ENCODE data around the gene MACROH2A2.

The MACROH2A2 gene

DNA sequence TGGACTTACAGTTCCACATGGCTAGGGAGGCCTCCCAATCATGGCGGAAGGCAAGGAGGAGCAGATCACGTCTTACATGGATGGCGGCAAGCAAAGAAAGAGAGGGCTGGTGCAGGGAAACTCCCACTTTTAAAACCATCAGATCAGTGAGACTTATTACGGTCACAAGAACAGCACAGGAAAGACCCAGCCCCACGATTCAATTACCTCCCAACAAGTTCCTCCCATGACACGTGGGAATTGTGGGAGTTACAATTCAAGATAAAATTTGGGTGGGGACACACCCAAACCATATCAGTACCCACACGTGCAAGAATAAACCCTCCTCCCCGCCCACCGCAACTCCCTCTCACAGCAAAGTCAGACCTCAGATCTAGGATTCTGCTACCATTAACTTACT is 84.5 kb downstream of the MACROH2A2 start:
- Histone ChIP-seq H3K9me3 (ENCODE audit: control insufficient read depth, insufficient read depth, low read length) (no peaks in the 10 kb centered on the region), H3K36me3 (ENCODE audit: control insufficient read depth, insufficient read depth, low read length) (no peaks in the 10 kb centered on the region), H3K9ac (ENCODE audit: low read depth, low read length) (no peak overlapping the region), H3K27me3 (ENCODE audit: control insufficient read depth, insufficient read depth, low read length) (peaks cover 8% of the 10 kb centered on the region), H3K4me3 (ENCODE audit: low read depth, low read length) (no peak overlapping the region), H3K4me1 (ENCODE audit: control insufficient read depth, insufficient read depth, low read length) (peaks cover 4% of the 10 kb centered on the region)

DNA sequence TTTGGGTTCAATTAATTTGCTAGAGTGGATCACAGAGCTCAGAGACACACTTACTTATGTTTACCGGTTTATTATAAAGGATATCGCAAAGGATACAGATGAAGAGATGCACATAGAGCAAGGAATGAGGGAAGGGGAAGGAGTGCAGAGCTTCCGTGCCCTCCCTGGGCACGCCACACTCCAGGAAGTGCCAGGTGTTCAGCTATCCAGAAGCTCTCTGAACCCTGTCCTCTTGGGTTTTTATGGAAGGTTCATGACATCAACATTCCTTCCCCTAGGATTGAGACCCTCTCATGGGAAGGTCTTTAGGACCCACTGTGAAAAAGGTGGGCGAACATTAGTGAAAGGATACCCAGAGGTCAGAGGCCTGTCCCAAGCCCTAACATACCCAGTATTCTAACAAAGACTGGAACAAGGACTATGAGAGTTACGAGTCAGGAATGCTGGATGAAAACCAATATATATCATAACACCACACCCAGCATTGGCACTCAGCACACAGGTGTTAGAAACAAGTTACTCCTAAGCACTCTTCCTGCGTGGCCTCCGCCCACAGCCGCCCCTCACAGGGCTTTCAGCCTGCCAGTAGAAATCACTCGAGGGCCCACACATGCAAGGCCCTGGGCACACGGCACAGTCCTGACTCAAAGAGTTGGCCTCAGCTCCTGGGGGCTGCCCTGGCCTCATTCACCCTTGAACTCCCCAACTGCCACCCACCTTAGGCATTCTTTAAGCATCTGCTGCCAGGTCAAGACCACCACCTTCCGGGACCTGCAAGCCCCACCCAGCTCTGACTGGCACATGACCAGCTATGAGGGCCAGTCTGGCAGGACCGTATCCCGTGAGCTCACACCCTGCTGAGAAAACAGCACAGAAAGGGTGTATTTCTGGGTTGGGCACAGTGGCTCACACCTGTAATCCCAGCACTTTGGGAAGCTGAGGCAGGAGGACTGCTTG is 85.6 kb downstream of the MACROH2A2 start:
- Histone ChIP-seq H3K27me3 (ENCODE audit: control insufficient read depth, insufficient read depth, low read length) (peaks cover 4% of the 10 kb centered on the region), H3K4me3 (ENCODE audit: low read depth, low read length) (no peak overlapping the region), H3K4me1 (ENCODE audit: control insufficient read depth, insufficient read depth, low read length) (peaks cover 1% of the 10 kb centered on the region), H3K9me3 (ENCODE audit: control insufficient read depth, insufficient read depth, low read length) (no peaks in the 10 kb centered on the region), H3K36me3 (ENCODE audit: control insufficient read depth, insufficient read depth, low read length) (no peaks in the 10 kb centered on the region), H3K9ac (ENCODE audit: low read depth, low read length) (no peak overlapping the region)

DNA sequence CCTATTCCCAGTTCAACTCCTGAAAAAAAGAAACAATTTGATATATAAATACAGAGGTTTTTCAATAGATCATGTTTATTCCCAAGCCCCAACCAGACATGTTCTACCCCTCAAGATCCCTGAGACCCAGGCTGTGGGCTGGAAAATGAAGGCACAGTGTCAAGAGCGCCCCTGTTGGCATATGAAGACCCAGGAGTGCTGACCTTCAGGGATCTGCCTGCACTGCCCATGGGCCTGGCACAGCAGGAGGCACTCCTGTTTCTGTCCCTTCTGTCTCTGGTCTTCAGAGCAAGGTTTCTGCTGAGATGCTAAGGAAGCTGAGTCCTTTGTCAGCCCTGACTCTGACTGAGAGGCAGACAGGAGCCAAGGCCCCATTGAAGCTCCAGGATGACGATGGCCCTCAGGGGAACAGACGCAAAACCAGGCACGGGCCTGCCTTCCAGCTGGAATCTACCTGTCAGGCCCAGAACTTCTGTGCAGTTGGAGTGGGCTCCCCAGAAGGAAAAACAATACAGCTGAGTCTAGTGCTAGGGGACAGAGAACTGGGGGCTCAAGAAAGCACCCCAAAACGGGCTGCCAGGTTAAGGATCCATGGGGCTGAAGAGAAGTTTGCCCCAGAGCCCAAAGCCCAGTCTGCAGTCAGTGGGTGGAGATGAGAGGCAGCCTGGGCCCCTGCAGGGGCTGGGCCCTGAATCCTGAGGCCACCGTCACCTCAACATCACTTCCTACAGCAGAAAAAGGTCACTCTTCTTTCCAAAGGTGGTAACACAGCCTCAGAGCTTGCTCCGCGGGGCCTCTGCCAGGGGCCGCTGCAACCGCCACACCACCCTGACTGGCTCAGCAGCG is 86.7 kb downstream of the MACROH2A2 start:
- Histone ChIP-seq H3K9me3 (ENCODE audit: control insufficient read depth, insufficient read depth, low read length) (no peaks in the 10 kb centered on the region), H3K4me1 (ENCODE audit: control insufficient read depth, insufficient read depth, low read length) (no peaks in the 10 kb centered on the region), H3K4me3 (ENCODE audit: low read depth, low read length) (no peak overlapping the region), H3K27me3 (ENCODE audit: control insufficient read depth, insufficient read depth, low read length) (no peaks in the 10 kb centered on the region), H3K36me3 (ENCODE audit: control insufficient read depth, insufficient read depth, low read length) (no peaks in the 10 kb centered on the region), H3K9ac (ENCODE audit: low read depth, low read length) (no peak overlapping the region)

DNA sequence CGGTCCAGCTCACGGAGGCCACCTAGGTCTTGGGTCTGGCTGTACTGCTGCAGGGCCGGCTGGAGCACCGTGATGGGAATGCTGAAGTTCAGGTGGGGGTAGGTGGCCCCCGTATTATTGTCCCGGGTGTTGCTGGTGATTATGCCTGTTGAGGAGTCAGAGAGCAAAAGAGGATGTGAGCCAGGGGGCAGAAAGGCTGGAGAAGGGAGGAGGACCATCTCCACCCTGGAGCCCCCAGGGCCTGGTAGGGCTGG is 87.3 kb downstream of the MACROH2A2 start:
- Histone ChIP-seq H3K4me3 (ENCODE audit: low read depth, low read length) (no peak overlapping the region), H3K4me1 (ENCODE audit: control insufficient read depth, insufficient read depth, low read length) (peaks cover 3% of the 10 kb centered on the region), H3K27me3 (ENCODE audit: control insufficient read depth, insufficient read depth, low read length) (peaks cover under 1% of the 10 kb centered on the region), H3K9ac (ENCODE audit: low read depth, low read length) (no peak overlapping the region), H3K36me3 (ENCODE audit: control insufficient read depth, insufficient read depth, low read length) (no peaks in the 10 kb centered on the region), H3K9me3 (ENCODE audit: control insufficient read depth, insufficient read depth, low read length) (no peaks in the 10 kb centered on the region)

DNA sequence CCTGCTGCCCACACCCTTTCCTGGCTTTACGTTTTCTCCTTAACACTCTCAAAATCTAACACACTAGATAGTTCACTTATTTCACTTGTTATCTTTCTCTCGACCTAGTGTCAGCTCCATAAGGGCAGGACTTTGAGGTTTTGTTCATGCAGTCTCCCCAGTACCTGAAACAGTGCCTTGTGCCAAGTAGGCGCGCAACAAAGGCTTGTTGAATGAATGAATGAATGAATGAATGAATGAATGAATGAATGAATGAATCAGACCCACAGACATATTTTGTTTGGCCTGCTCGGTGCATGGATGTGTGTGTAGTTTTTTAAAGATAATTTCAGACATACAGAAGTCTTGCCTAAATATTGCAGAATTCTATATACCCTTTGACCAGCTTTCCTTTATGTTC is 87.7 kb downstream of the MACROH2A2 start:
- H3K9ac ChIP-seq (ENCODE audit: low read depth, low read length), result no peak overlapping the region
- no peaks in the 10 kb centered on the region for H3K9me3 ChIP-seq (ENCODE audit: control insufficient read depth, insufficient read depth, low read length)
- no peak overlapping the region for H3K4me3 ChIP-seq (ENCODE audit: low read depth, low read length)
- peaks cover 4% of the 10 kb centered on the region for H3K27me3 ChIP-seq (ENCODE audit: control insufficient read depth, insufficient read depth, low read length)
- peaks cover 4% of the 10 kb centered on the region for H3K4me1 ChIP-seq (ENCODE audit: control insufficient read depth, insufficient read depth, low read length)
- H3K36me3 ChIP-seq (ENCODE audit: control insufficient read depth, insufficient read depth, low read length), result no peaks in the 10 kb centered on the region

DNA sequence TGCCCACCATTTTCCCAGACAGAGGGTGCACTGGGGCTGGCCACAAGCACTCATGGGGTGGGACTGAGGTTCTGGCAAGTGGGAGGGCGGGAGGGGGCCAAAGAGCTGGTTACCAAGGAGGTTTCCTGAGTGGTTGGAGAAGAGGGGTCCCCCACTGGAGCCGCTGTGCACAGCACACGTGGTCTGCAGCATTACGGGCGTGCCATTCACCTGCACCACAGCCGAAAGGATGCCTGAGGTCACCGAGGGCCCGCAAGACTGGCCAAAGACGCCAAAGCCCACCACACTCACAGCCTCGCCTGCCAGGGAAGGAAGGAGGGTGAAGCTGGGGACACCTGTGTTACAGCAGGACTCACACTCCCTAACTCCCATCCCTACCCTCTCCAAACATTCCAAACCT is 89.9 kb downstream of the MACROH2A2 start:
- no peak overlapping the region for H3K4me3 ChIP-seq (ENCODE audit: low read depth, low read length)
- peaks cover 4% of the 10 kb centered on the region for H3K4me1 ChIP-seq (ENCODE audit: control insufficient read depth, insufficient read depth, low read length)
- no peaks in the 10 kb centered on the region for H3K36me3 ChIP-seq (ENCODE audit: control insufficient read depth, insufficient read depth, low read length)
- no peaks in the 10 kb centered on the region for H3K9me3 ChIP-seq (ENCODE audit: control insufficient read depth, insufficient read depth, low read length)
- peaks cover 5% of the 10 kb centered on the region for H3K27me3 ChIP-seq (ENCODE audit: control insufficient read depth, insufficient read depth, low read length)
- H3K9ac ChIP-seq (ENCODE audit: low read depth, low read length), result no peak overlapping the region

DNA sequence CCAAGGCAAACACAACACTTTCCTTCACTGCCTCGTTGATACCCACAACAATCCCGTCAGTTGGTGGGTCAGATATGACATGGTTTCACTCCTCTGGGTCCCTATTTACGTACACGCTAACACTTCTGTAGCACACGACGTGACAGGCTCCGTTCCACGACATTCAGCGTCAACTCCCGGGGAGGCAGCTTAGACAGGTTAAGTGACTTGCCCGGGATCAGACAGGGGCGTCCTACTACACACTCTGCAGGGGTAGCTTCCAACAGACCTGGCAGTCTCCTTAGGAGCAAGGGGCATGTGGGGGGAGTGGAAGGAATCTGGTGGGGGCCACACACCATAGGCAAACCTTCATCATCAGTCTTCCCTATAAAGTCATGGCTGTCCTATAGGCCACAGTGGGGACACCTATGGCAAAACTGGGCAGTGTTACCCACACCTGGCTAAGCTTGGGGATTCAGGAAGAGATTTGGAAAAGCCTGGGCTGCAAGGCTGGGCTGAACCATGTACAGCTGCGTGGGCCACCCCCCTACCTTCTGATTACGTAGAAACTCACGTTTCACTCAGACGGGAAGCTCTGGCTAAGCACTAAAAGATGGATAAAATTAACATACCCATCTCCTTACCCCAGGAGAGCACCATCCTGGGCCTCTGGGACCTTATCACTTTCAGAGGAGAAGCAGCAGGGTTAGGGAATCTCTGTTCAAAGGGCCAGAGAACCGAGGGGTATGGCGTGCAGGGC is 91.9 kb downstream of the MACROH2A2 start:
- H3K9me3 ChIP-seq (ENCODE audit: control insufficient read depth, insufficient read depth, low read length), result no peaks in the 10 kb centered on the region
- H3K4me3 ChIP-seq (ENCODE audit: low read depth, low read length), result peak overlapping the region; percentile 70
- H3K27me3 ChIP-seq (ENCODE audit: control insufficient read depth, insufficient read depth, low read length), result peaks cover 5% of the 10 kb centered on the region
- H3K9ac ChIP-seq (ENCODE audit: low read depth, low read length), result no peak overlapping the region
- H3K4me1 ChIP-seq (ENCODE audit: control insufficient read depth, insufficient read depth, low read length), result peaks cover 4% of the 10 kb centered on the region
- no peaks in the 10 kb centered on the region for H3K36me3 ChIP-seq (ENCODE audit: control insufficient read depth, insufficient read depth, low read length)

DNA sequence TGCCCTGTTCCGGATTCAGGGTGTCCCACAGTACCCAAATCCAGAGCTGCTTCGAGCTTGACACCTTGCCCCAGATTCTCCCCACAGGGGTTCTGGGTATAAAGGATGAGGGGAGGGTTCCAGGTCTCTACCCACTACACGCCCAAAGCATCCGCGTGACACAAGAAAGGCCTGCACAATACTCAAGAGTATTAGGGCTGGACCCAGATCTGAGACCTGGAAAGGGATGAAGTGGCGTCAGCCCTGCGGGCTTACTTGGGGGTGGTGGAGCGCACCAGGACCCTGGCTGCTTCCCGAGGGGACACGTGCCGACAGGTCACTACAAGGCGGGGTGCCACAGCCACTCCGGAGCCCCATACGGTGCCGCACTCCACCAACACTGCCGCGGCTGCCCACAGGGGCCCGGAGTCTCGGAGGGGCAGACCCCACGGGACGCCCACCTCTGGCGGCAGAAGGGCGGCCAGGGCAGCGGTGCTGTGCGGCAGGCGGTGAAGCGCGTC is 92.6 kb downstream of the MACROH2A2 start:
- H3K9ac ChIP-seq (ENCODE audit: low read depth, low read length), result peak overlapping the region; percentile 76
- H3K4me1 ChIP-seq (ENCODE audit: control insufficient read depth, insufficient read depth, low read length), result peaks cover 4% of the 10 kb centered on the region
- H3K9me3 ChIP-seq (ENCODE audit: control insufficient read depth, insufficient read depth, low read length), result no peaks in the 10 kb centered on the region
- peaks cover 5% of the 10 kb centered on the region for H3K27me3 ChIP-seq (ENCODE audit: control insufficient read depth, insufficient read depth, low read length)
- no peaks in the 10 kb centered on the region for H3K36me3 ChIP-seq (ENCODE audit: control insufficient read depth, insufficient read depth, low read length)
- H3K4me3 ChIP-seq (ENCODE audit: low read depth, low read length), result peak overlapping the region; percentile 70

DNA sequence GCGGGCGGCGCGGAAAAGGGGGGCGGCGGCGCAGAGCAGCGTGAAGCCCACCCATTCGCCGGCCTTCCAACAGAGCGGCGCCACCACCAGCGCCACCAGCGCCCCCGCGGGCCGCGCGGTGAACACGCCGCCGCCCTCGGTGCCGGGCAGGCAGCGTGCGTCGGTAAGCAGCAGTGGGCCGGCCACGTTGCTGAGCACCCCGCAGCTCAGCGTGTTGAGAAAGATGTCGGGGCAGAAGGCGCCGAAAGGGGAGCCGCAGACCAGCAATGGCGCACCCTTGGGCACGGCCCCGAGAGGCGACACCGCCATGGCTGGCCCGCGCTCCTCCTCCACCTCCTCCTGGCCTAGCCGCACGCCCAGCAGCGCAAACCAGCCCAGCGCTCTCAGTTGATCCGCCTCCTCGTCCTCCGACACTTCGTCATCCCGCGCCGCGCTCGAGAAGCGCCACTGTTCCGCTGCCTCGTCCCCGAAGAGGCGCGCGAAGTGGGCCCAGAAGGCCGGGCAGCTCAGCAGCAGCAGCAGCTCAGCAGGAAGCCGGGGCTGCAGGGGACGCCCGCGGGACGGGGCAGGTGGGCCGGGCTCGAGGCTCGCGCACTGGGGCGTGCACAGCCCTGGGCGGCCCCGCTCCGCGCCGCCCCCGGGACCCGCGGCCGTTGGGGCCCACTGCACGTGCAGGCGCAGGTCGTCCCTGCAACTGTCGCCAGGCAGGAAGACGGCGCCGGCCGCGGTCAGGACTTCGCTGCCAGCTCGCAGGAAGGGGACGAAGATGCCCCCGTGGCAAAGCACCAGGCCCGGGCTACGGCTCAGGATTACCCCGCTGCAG is 93.2 kb downstream of the MACROH2A2 start:
- Histone ChIP-seq H3K4me1 (ENCODE audit: control insufficient read depth, insufficient read depth, low read length) (peaks cover 4% of the 10 kb centered on the region), H3K9ac (ENCODE audit: low read depth, low read length) (peak overlapping the region; percentile 76), H3K9me3 (ENCODE audit: control insufficient read depth, insufficient read depth, low read length) (no peaks in the 10 kb centered on the region), H3K36me3 (ENCODE audit: control insufficient read depth, insufficient read depth, low read length) (peaks cover 4% of the 10 kb centered on the region), H3K4me3 (ENCODE audit: low read depth, low read length) (peak overlapping the region; percentile 70), H3K27me3 (ENCODE audit: control insufficient read depth, insufficient read depth, low read length) (peaks cover 5% of the 10 kb centered on the region)

DNA sequence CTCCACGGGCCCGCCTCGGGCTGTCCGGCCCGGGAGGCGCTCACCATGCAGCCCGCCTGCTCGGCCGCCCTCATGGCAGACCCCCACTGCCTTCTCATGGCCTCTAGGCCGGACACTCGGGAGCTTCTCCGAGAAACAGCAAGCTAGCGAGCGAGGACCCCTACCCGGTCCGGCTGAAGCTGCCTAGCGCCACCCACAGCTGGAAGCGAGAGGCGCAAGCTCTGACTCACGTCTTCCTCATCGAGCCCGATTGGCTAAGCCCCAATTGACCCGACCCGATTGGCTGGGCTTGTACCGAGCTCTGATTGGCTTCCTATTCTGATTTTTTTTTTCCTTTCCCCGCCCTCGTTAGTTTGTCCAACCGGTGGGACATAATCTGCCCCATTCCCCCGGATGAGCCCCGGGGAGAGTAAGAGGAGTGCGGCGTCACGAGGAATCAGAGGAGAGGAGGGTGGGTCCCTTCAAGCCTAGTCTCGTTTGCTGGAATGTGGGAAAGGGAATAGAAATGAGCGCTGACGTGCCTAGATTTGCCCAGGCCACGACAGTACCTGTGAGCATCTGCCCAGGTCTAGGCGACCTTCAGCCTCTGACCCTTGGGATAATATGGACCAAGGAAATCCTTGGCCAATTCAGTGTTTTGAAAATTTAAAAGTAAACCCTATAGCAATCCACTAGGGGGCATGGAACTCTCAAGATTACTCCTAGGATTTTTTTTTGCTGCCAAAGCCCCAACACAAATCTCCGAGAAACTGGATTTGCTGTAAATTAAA is 94.0 kb downstream of the MACROH2A2 start, which contains the start of gene TYSND1:
Gene TYSND1, minus strand, starts transcription at position 212 of the 770 bp plus-strand sequence. Its CDS starts 114 bp downstream, at position 98.
- Histone ChIP-seq H3K4me1 (ENCODE audit: control insufficient read depth, insufficient read depth, low read length) (peaks cover 4% of the 10 kb centered on the region), H3K4me3 (ENCODE audit: low read depth, low read length) (peak within 1 kb of the TSS; percentile 70), H3K9ac (ENCODE audit: low read depth, low read length) (peak within 1 kb of the TSS; percentile 76)

More for the DNA sequence above, 94.0 kb downstream of the MACROH2A2 start, which contains the start of gene TYSND1:
- Histone ChIP-seq H3K27me3 (ENCODE audit: control insufficient read depth, insufficient read depth, low read length) (peaks cover 5% of the 10 kb centered on the region), H3K9me3 (ENCODE audit: control insufficient read depth, insufficient read depth, low read length) (no peaks in the 10 kb centered on the region), H3K36me3 (ENCODE audit: control insufficient read depth, insufficient read depth, low read length) (peaks cover 4% of the 10 kb centered on the region)

All from iPS-15b (cell line).